ENCODE results near the gene AFAP1L1. TPM values are rescaled to one million over a fixed set of nuclear protein-coding genes. Genes with fewer than 3 reads are reported as not detected.

AFAP1L1 gene
- total RNA-seq = 5.9 and 9.4 TPM in 2 replicates

GRCh38 chr5:149271716-149272563 lies at the start of gene AFAP1L1:
Gene AFAP1L1 (plus strand): TSS chr5:149271859. CDS start chr5:149271969, 110 bp downstream.

GRCh38 chr5:149345147-149345891 lies 73.7 kb downstream of the AFAP1L1 start, which contains the start of gene GRPEL2:
Gene GRPEL2 (plus strand): TSS chr5:149345499. CDS start chr5:149345540, 41 bp downstream.

GRCh38 chr5:149357370-149358293 lies 86.0 kb downstream of the AFAP1L1 start, which contains the start of gene PCYOX1L:
Gene PCYOX1L (plus strand): TSS chr5:149358046. CDS start chr5:149358069, 23 bp downstream.

GRCh38 chr5:149379177-149379761 lies 107.6 kb downstream of the AFAP1L1 start, which contains the start of gene IL17B:
Gene IL17B (minus strand): TSS chr5:149379292. CDS start chr5:149379225, 67 bp downstream.

Other genes starting within 250 kb of the AFAP1L1 start
- gene SH3TC2, start 208.8 kb upstream of the AFAP1L1 start, total RNA-seq = 13.7 and 29.6 TPM in 2 replicates
- gene ABLIM3, start 130.4 kb upstream of the AFAP1L1 start, total RNA-seq = 66.0 and 98.5 TPM in 2 replicates
- 8.6 and 22.1 TPM in 2 replicates for gene GRPEL2, start 73.6 kb downstream of the AFAP1L1 start, total RNA-seq
- gene PCYOX1L, start 86.2 kb downstream of the AFAP1L1 start, total RNA-seq = 5.2 and 7.1 TPM in 2 replicates
- gene IL17B, start 107.4 kb downstream of the AFAP1L1 start, total RNA-seq = not detected in 2 replicates

Measured in placental epithelial cell (primary cell).